HuH-7.5 (cell line): Measurements from ENCODE around the gene ROBO3.

Experiments
- DNase-seq: peaks from one replicate; pipeline ENCODE4 v3.0.0; 2011; ENCODE audit warnings: low spot score

ROBO3 gene, protein sequence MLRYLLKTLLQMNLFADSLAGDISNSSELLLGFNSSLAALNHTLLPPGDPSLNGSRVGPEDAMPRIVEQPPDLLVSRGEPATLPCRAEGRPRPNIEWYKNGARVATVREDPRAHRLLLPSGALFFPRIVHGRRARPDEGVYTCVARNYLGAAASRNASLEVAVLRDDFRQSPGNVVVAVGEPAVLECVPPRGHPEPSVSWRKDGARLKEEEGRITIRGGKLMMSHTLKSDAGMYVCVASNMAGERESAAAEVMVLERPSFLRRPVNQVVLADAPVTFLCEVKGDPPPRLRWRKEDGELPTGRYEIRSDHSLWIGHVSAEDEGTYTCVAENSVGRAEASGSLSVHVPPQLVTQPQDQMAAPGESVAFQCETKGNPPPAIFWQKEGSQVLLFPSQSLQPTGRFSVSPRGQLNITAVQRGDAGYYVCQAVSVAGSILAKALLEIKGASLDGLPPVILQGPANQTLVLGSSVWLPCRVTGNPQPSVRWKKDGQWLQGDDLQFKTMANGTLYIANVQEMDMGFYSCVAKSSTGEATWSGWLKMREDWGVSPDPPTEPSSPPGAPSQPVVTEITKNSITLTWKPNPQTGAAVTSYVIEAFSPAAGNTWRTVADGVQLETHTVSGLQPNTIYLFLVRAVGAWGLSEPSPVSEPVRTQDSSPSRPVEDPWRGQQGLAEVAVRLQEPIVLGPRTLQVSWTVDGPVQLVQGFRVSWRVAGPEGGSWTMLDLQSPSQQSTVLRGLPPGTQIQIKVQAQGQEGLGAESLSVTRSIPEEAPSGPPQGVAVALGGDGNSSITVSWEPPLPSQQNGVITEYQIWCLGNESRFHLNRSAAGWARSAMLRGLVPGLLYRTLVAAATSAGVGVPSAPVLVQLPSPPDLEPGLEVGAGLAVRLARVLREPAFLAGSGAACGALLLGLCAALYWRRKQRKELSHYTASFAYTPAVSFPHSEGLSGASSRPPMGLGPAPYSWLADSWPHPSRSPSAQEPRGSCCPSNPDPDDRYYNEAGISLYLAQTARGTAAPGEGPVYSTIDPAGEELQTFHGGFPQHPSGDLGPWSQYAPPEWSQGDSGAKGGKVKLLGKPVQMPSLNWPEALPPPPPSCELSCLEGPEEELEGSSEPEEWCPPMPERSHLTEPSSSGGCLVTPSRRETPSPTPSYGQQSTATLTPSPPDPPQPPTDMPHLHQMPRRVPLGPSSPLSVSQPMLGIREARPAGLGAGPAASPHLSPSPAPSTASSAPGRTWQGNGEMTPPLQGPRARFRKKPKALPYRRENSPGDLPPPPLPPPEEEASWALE (N-terminal part only)

DNA sequence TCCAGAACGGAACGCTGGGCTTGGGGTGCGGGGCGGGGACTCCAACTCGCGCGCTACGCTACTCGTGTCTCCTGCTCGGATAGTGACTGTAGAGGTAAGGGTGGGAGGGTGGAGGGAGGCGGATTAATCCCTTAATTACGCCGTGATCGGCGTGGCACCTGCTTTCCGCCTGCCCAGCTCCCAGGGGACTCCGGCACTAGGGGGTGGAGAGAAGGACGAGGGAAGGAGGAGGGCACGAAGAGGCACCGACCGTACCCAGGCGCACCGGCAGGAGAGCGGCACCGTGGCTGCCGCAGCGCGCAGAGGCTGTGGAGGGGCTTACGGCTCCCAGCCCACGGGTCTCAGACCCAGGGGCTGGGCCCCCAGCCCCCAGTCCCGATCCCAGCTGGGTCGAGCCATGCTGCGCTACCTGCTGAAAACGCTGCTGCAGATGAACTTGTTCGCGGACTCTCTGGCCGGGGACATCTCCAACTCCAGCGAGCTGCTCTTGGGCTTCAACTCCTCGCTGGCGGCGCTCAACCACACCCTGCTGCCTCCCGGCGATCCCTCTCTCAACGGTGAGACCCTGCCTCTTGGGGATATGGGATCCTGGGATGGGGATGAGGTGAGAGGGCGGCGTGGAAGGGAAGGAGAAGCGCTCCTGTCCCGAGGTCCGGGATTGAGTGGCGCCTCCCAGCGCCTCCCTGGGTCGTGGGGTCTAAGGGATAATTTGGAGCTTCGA is at the start of gene ROBO3:
Gene ROBO3, plus strand, starts transcription at position 252 of the 721 bp plus-strand sequence. Its CDS starts 146 bp downstream, at position 398.
- no peak for DNase-seq

GRCh38 chr11:124817036-124817435 is 48.2 kb upstream of the ROBO3 start:
- no peak for DNase-seq

DNA sequence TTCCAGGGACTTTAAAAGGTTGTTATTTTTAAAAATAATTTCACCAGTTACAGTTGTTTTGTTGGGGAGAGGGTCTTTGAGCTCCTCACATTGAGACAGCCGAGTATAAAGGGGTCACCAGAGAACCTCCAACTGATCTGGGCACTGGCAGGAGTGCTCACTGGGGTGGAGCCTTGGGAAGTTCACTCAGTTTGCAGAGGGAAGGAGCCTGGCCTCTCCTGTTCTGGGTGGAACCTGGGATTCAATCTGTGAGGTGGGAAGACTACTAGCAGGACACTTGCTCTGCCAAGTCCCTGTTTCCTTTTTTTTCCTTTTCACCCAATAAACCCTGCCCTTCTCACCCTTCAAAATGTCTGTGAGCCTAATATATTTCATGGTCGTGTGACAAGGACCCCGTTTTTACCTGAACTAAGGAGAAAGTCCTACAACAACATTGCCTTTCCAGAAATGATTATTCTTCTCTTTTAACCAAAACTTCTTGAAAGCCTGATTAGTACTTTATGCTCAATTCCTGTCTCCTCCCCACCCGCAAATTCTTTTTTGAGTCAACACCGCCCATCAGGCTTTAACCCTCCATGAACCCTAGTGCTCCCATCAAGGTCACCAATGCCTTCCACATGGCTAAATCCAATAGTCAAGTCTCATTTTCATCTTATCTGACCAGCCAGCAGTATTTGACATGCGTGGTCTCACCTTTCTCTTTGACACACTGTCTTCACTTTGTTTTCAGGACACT is 43.1 kb upstream of the ROBO3 start:
- DNase-seq, result no peak

GRCh38 chr11:124823512-124824376 is 41.5 kb upstream of the ROBO3 start:
- DNase-seq, result no peak

DNA sequence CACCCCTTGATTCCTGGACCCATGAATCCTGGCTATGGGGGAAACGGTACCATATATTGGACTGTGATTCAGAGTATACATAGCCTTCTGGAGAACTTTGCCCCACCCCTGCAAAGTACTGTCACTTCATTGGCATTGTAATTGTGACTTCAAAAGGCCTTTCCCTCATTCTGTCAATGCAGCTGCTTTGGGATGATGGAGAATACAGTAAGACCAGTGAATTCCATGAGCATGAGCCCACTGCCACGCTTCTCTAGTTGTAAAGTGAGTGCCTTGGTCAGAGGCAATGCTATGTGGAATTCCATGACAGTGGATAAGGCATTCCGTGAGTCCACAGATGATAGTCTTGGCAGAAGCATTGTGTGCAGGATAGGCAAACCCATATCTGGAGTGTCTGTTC is 39.4 kb upstream of the ROBO3 start:
- no peak for DNase-seq

- no peak for DNase-seq
Observed at GRCh38 chr11:124829986-124830385, 35.2 kb upstream of the ROBO3 start.

DNA sequence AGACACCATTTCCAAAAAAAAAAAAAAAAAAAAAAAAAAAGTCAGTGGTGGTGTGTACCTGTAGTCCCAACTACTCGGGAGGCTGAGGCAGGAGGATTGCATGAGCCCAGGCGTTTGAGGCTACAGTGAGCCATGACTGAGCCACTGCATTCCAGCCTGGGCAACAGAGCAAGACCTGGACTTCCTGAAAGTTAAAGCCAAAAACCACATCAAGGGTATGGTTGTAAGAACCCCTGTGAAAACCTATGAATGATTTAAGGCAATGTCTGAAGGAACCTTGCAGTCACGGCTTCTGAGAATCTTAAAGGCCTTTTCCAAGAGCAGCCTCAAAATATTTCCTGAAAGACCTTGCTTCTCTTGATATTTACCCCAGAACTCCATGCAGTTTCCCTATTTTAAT is 34.5 kb upstream of the ROBO3 start:
- DNase-seq, result no peak

DNA sequence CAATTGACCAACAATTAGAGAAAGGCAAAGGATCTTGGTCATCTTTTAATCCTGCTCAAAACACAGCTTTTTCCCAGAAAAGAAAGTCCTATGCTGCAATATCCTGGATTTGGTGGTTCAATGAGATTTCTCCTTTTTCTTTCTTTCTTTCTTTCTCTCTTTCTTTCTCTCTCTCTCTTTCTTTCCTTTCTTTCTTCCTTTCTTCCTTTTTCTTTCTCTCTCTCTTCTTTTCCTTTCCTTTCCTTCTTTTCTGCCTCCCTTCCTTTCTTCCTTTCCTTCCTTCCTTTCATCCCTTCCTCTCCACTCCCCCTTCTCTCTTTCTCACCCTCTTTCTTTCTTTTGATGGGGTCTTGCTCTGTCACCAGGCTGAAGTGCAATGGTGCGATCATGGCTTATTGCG is 33.3 kb upstream of the ROBO3 start:
- no peak for DNase-seq

DNA sequence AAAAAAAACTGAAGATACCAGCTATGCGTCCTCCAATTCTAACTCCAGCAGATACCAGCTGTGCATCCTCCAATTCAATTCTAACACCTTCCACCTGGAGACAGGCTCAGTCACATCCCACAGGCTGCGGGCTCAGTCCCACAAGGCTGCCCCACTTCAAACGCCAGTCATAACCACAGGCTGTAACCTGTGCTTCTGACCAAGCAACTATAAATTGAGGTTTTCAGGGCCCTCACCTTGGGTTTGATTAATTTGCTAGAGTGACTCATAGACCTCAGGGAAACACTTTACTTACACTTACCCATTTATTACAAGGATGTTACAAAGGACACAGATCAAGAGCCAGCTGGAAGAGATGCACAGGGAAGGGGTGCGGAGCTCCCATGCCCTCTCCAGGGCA is 32.7 kb upstream of the ROBO3 start:
- DNase-seq, result no peak

GRCh38 chr11:124834526-124835180 is 30.6 kb upstream of the ROBO3 start:
- DNase-seq, result no peak

DNA sequence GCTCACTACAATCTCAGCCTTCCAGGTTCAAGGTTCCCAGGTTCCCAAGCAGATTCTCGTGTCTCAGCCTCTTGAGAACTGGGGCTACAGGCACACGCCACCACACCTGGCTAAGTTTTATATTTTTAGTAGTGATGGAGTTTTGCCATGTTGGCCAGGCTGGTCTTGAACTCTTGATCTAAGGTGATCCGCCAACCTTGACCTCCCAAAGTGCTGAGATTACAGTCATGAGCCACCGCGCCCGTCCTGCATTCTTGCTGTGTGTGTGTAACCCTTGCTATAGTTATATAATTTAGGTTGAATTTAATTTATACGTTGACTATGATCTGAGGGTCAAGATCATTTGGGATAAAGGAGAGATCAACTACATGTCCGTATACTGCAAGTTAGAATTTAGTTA is 29.3 kb upstream of the ROBO3 start:
- no peak for DNase-seq

DNA sequence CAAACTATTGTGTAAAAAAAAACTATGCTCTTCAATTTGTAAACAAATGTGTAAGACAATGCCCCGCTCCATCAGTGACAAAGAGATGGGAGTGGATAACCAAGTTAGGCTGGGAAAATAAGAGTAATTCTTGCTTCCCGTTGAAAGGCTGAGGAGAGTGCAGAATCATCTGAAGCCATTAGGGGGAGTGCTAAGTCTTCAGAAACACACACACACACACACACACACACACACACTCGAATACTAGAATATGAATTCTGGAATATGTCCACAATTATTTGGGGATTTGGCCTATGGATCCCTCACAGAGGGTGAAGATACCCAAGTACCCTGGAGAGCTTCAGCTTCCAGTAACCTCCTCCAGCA is 27.8 kb upstream of the ROBO3 start:
- DNase-seq, result no peak

DNA sequence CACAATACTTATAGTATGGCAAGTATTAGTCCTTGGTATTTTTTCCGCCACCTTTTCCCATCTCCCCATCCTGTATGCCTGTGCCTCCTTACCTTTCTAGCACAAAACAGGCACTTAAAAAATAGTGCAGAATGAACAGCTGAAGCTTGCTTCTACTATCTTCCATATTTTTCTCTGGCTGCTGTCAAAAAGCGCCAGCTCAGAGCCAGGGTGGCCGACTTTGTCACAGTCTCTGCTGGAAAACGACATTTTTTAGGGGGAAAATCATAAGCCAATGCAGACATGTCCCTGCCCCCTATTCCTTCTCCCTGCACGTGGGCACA is 26.5 kb upstream of the ROBO3 start:
- DNase-seq, result no peak

DNA sequence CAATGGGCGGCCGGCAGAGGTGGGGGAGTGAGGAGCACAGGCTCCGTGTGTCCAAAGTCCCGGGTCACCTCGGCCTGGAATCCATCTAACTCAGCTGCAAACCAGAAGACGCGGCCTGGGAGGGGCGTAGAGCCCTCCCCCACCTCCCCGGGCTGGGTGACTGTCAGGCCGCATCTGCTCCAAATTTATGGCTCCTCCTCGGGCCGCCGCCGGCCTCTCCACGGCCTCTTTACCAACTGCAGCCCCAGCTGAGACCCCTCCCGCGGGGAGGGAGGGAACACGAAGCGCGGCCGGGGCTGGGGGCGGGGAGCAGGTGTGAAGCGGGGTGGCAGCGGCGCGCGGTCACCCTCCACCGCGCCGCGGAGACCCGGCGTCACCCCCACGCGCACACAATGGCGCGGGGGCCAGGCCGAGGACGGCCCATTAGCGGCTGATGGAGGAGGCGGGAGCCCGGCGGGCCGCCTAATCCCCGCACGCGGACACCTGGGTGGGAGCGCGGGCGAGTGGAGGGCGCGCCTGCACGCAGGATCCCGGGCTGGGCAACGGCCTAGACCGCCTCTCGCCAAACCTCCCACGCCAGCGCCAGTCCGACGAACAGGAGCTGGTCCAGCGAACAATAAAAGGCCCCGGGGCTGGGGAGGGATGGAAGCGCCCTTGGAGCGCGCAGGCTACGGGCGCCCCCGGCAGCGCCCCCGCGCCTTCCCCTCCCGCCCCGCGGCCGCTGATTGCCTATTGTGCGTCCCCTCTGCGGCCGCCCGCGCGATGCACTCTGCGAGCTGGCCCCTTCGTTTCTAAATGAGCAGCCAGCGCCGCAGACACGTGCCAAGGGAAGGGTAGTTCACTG is 25.9 kb upstream of the ROBO3 start:
- no peak for DNase-seq

DNA sequence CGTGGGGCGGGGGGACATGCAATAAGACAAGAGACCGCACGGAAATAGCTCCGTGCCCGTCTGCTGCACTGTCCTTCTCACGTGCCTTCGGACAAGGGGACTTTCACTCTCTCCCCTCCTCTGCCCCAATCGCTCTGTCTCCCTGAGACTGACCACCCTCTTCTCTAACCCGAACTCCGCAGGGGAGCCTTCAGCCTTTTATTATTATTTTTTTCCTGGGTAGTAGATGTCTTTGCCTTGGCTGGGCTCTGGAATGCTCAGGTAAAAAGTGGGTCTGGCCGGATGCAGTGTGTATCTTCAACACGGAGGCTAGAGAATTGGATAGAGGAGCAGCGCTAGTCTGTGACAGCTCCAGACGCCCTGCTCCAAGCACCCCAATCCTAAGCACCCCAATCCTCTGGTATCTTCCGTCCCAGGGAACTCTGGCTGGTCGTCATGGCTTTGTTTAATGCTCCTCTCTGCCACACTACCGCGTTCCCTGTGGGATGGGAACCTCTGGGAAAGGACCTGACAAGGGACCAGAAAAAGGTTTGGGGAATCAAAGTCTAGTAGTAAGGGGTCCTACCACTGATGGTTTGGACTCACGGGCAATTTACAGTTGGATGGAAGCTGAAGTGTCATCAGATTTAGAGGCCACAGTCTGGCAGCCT is 25.1 kb upstream of the ROBO3 start:
- no peak for DNase-seq

DNA sequence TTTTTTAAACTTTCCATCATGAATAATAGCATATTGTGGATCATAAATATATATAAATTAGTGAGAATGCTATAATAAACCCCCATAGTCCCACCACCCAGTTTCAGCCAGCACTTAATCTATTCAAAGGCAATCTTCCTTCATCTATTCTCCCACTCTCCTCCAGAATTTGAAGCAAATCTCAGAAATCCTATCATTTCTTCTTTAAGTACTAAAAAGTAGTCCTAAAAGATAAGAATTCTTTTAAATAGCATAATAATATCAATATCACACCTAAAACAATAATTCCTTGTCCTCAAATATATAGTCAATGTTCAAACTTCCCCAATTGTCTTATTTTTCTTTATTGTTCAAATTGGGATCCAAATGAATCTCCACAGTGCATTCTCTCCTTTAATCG is 24.6 kb upstream of the ROBO3 start:
- no peak for DNase-seq

DNA sequence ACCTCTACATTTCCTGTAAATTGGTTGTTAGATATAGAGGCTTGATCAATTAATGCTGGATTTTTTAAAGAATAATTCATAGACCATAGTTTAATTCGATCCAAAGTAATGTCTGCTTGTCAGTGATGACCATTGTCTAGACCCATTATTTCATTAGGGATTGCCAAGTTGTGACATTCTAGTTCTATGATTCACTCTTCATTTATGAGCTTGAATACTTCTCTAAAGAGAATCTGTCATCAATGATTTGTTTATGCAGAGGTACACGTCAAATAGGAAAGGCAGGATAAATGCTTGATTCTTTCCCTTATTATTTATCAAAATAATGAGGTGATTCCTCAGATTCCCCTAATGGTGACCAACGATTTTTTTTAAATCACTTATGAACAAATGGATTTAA is 24.0 kb upstream of the ROBO3 start:
- DNase-seq, result no peak

DNA sequence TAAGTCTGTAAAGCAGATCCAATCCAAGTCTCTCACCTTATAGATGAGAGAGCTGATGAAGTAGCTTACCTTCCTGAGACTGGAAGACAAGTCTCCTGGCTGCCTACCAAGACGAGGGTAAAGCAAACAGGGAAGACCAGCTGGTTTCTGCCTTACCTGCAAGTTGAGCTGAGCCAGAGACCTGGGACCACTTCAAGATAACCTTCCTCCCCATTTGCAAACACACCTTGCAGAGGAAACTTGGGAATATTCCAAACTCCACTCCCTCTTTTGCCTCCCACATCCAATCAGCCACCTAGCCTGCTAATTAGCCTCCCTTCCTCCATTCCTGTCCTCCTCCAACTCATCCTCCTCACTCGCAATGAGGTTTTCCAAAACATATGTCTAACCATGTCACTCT is 23.4 kb upstream of the ROBO3 start:
- DNase-seq, result no peak
